ENCODE results near the gene NCAM1.
"Not testable (repeated sequence)": the region's sequence is repeated elsewhere in the genome, so short reads cannot be mapped to it uniquely, and the experiment has no call there.

Gene NCAM1

DNA sequence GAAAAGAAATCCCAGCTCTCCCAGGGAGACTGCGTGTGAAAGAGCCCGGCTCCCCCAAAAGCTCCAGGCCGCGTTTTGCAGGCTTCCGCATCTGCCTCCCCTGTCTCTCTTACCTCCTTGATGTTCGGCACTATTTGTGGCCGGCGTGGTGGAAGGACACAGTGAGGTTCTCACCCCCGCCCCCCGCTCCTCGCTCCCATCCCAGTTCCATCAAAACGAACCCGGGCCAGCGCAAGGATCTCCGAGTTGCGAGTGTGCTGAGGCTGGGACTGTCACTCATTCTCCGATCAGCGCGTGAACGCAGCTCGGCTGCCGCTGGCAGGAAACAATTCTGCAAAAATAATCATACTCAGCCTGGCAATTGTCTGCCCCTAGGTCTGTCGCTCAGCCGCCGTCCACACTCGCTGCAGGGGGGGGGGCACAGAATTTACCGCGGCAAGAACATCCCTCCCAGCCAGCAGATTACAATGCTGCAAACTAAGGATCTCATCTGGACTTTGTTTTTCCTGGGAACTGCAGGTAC, at the start of gene NCAM1:
Gene NCAM1 (plus strand): TSS at position 275 of the 523 bp plus-strand sequence.
- Histone ChIP-seq H3K9me3 (ENCODE audit: insufficient read depth, low read depth, low read length) (no peaks in the 10 kb centered on the region), H3K27me3 (ENCODE audit: insufficient read depth, low read length) (peaks cover 64% of the 10 kb centered on the region), H3K9ac (ENCODE audit: low read depth, low read length) (peak within 1 kb of the TSS; percentile 40; the same call in 1 of the 2 replicates), H3K4me1 (ENCODE audit: insufficient read depth, low read length) (0 out of 2 replicates have a peak, but pooled peaks cover 2% of the 10 kb centered on the region), H3K27ac (ENCODE audit: low read length) (no peak within 1 kb of the TSS), H3K36me3 (ENCODE audit: insufficient read depth, low read depth, low read length) (no peaks in the 10 kb centered on the region), H3K4me3 (ENCODE audit: low read length) (peak within 1 kb of the TSS; percentile 90)

DNA sequence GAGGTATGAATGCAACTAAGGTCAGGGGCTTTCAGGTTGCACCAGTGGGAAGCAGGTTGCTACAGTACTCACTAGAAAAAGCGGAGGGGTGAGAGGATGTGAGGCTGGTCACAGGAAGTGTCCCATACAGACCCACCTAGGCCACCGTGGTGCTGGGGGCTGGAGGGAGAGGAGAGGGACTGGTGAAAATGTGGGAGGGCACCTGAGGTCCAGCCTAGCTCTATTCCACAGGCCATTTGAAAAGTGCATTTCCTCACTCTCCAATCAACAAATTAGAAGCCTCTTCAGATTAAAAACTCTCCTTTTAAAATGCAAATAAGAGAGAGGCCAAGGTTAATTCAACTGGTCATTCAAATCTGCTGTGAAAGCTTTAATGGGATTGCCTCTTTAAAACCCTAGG, 38.6 kb upstream of the NCAM1 start:
- H3K4me1 ChIP-seq (ENCODE audit: insufficient read depth, low read length) = peaks cover 18% of the 10 kb centered on the region
- H3K27me3 ChIP-seq (ENCODE audit: insufficient read depth, low read length) = peaks cover 25% of the 10 kb centered on the region
- peaks cover 7% of the 10 kb centered on the region; the same call in 1 of the 2 replicates for H3K9me3 ChIP-seq (ENCODE audit: insufficient read depth, low read depth, low read length)
- H3K36me3 ChIP-seq (ENCODE audit: insufficient read depth, low read depth, low read length) = no peaks in the 10 kb centered on the region
- no peak overlapping the region for H3K27ac ChIP-seq (ENCODE audit: low read length)
- H3K9ac ChIP-seq (ENCODE audit: low read depth, low read length) = no peak overlapping the region
- peak overlapping the region; percentile 48; the same call in 1 of the 2 replicates for H3K4me3 ChIP-seq (ENCODE audit: low read length)

DNA sequence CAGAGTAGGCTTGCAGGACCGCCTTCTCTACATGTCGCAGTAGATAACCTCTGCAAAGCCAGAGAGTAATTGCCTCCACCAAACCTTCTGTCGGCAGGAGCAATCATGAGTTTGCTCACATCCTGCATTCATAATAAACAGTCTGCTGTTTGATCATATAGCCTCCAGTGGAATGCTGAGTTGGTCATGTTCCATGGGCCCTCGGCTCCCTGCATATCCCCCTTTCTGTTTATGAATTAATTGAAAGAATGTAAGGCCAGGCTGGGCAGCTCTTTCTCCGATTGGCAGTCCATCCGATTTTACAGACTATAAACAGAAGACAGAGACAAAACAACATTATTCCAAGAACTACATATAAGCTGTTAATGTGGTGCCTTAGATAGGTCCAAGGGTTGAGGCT, 36.4 kb upstream of the NCAM1 start:
- H3K9ac ChIP-seq (ENCODE audit: low read depth, low read length); H3K36me3 ChIP-seq (ENCODE audit: insufficient read depth, low read depth, low read length); H3K9me3 ChIP-seq (ENCODE audit: insufficient read depth, low read depth, low read length); H3K4me3 ChIP-seq (ENCODE audit: low read length); H3K27ac ChIP-seq (ENCODE audit: low read length): not testable (repeated sequence)
- Histone ChIP-seq H3K27me3 (ENCODE audit: insufficient read depth, low read length) (peaks cover 25% of the 10 kb centered on the region), H3K4me1 (ENCODE audit: insufficient read depth, low read length) (peaks cover 18% of the 10 kb centered on the region)

DNA sequence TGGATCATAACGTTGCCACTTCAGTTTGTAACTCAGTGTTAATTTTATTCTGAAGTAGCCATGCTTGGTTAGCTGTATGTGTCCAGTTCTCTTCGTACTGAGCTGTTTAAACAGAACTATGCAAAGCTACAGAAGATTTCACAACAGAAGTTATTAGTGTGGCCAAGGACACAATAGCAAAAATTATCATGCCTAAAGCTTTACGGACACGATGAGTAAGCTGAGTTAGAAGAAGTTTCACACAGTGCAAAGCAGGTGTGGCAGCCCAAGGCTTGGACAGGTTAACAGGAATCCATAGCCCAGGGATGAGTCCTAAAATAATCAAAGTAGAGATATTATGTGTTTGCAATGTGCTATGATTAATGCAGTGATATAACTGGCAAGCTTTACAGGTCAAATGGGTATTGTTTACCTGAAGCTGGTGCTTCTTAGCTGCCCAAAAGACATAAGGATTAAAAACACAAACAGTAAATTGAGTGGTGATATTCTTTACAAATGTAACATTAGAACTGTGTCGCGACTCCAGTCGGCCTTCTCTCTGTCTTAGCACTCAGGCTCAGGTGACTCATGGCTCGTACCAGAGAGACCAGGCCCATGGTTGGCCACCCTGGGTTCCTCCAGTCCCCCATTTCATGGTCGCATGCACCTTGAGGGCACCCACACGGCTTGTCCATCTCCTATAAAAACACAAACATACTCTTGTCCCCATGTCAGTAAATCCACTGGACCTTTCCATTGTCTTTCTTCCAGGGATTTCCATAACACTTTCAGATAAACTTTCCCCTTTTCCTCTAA, 35.5 kb upstream of the NCAM1 start:
- H3K27me3 ChIP-seq (ENCODE audit: insufficient read depth, low read length) = peaks cover 21% of the 10 kb centered on the region
- H3K9ac ChIP-seq (ENCODE audit: low read depth, low read length) = no peak overlapping the region
- peaks cover 18% of the 10 kb centered on the region for H3K4me1 ChIP-seq (ENCODE audit: insufficient read depth, low read length)
- H3K27ac ChIP-seq (ENCODE audit: low read length) = no peak overlapping the region
- H3K9me3 ChIP-seq (ENCODE audit: insufficient read depth, low read depth, low read length) = no peaks in the 10 kb centered on the region
- H3K4me3 ChIP-seq (ENCODE audit: low read length) = no peak overlapping the region
- H3K36me3 ChIP-seq (ENCODE audit: insufficient read depth, low read depth, low read length) = no peaks in the 10 kb centered on the region

DNA sequence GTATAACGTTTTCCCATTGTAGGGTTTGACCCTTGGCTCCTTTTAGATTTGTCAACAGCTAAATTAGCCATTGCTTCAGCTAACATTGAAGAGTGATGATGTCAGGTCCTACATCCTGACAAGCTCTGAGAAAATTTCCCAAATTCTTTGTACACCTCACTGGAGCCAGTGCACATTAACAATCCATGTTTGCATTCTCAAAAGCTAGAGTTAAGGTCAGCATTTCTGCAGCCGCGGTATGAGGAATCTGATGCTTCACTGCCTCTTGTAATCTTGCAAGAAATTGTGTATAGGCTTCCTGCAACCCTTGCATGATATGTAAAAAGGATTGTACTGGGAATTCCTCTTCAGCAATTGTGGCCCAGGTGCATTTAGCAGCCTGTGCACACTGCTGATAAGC, 33.1 kb upstream of the NCAM1 start:
- Histone ChIP-seq H3K9me3 (ENCODE audit: insufficient read depth, low read depth, low read length) (no peaks in the 10 kb centered on the region), H3K27ac (ENCODE audit: low read length) (no peak overlapping the region), H3K9ac (ENCODE audit: low read depth, low read length) (no peak overlapping the region), H3K4me1 (ENCODE audit: insufficient read depth, low read length) (peaks cover 4% of the 10 kb centered on the region; the same call in 1 of the 2 replicates), H3K4me3 (ENCODE audit: low read length) (no peak overlapping the region), H3K27me3 (ENCODE audit: insufficient read depth, low read length) (0 out of 2 replicates have a peak, but pooled peaks cover 5% of the 10 kb centered on the region), H3K36me3 (ENCODE audit: insufficient read depth, low read depth, low read length) (no peaks in the 10 kb centered on the region)

DNA sequence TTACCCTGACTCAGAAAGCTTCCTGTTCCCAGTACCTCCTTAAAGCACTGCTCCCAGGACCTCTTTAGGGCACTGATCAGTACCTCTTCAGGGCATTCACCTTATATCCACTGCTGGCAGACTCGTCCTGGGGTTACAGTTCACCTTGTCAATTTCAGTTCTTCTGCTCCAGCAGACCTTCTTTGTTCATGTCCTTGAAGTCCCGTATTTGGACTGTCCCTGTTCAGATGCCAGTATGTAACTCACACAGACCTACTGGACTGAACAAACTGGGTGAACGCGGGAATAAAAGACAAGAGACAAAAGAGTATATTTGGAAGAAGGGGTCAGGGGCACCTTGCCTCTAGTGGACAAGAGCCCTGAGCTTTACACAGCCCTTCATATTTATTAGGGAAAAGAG, 31.8 kb upstream of the NCAM1 start:
- H3K4me1 ChIP-seq (ENCODE audit: insufficient read depth, low read length) = no peaks in the 10 kb centered on the region
- H3K4me3 ChIP-seq (ENCODE audit: low read length) = no peak overlapping the region
- H3K27me3 ChIP-seq (ENCODE audit: insufficient read depth, low read length) = no peaks in the 10 kb centered on the region
- no peak overlapping the region for H3K27ac ChIP-seq (ENCODE audit: low read length)
- no peak overlapping the region for H3K9ac ChIP-seq (ENCODE audit: low read depth, low read length)
- no peaks in the 10 kb centered on the region for H3K9me3 ChIP-seq (ENCODE audit: insufficient read depth, low read depth, low read length)
- no peaks in the 10 kb centered on the region for H3K36me3 ChIP-seq (ENCODE audit: insufficient read depth, low read depth, low read length)

DNA sequence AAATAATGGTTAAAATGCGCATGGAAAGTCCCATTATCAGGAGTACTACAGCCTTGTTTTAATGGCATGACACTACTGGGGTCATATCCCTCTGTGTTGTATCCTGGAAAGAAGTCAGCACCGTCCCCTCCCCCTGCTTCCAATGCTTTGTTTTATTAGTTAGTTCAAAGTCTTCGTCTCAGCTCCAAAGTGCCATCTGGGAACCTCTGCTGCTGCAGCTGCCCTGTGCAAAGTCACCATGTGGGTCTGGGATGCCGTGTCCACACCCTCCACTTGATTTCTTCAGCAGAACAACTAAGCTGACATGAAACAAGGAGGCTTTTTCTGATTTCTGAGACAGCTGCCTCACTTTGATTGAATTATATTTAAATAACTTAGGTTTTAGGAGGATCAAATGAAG, 29.5 kb upstream of the NCAM1 start:
- Histone ChIP-seq H3K27me3 (ENCODE audit: insufficient read depth, low read length) (no peaks in the 10 kb centered on the region), H3K4me3 (ENCODE audit: low read length) (no peak overlapping the region), H3K9me3 (ENCODE audit: insufficient read depth, low read depth, low read length) (no peaks in the 10 kb centered on the region), H3K4me1 (ENCODE audit: insufficient read depth, low read length) (no peaks in the 10 kb centered on the region), H3K36me3 (ENCODE audit: insufficient read depth, low read depth, low read length) (no peaks in the 10 kb centered on the region), H3K9ac (ENCODE audit: low read depth, low read length) (no peak overlapping the region), H3K27ac (ENCODE audit: low read length) (no peak overlapping the region)

DNA sequence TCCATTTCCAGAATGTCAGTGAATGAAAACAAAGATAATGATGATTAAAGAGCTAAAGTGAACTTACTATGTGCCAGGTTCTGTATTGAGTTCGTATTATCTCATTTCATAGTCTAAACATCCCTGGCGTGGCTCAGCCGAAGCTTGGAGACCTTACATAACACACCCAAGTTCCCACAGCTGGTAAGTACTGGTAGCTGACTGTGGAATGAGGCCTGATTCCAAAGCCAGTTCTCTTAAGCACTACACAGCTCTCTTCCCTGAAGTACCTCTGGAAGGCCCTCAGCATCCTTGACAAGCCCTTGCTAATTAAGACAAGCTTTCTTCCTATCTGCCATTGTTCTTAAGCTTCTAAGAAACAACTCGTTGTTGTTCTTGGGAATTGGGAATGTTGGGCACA, 28.6 kb upstream of the NCAM1 start:
- H3K4me1 ChIP-seq (ENCODE audit: insufficient read depth, low read length) = no peaks in the 10 kb centered on the region

DNA sequence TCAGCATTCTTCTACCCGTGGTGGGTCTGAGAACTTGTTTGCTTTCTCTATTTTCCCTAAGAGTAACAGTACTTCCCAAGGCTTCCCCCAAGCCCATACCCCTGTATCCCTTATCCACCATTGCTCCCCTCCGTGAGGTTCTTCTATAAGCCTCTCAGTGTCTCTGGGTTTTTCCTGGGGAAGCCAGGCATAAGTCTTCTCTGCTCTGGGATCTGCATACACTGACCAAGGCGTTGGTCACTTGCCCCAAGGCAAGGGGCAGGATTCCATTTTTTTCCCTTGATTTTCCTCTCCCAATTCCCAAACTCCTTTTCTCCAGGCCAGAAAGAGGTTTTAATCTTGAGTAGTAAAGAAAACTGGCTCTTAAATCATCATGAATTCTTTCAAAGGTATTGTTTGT, 27.2 kb upstream of the NCAM1 start:
- Histone ChIP-seq H3K36me3 (ENCODE audit: insufficient read depth, low read depth, low read length) (no peaks in the 10 kb centered on the region), H3K9ac (ENCODE audit: low read depth, low read length) (no peak overlapping the region), H3K4me1 (ENCODE audit: insufficient read depth, low read length) (no peaks in the 10 kb centered on the region), H3K4me3 (ENCODE audit: low read length) (no peak overlapping the region), H3K27ac (ENCODE audit: low read length) (no peak overlapping the region), H3K9me3 (ENCODE audit: insufficient read depth, low read depth, low read length) (no peaks in the 10 kb centered on the region), H3K27me3 (ENCODE audit: insufficient read depth, low read length) (no peaks in the 10 kb centered on the region)

More for the DNA sequence above, 28.6 kb upstream of the NCAM1 start:
- H3K4me3 ChIP-seq (ENCODE audit: low read length) = no peak overlapping the region
- no peak overlapping the region for H3K9ac ChIP-seq (ENCODE audit: low read depth, low read length)
- H3K27me3 ChIP-seq (ENCODE audit: insufficient read depth, low read length) = no peaks in the 10 kb centered on the region
- H3K36me3 ChIP-seq (ENCODE audit: insufficient read depth, low read depth, low read length) = no peaks in the 10 kb centered on the region
- H3K27ac ChIP-seq (ENCODE audit: low read length) = no peak overlapping the region
- H3K9me3 ChIP-seq (ENCODE audit: insufficient read depth, low read depth, low read length) = no peaks in the 10 kb centered on the region

DNA sequence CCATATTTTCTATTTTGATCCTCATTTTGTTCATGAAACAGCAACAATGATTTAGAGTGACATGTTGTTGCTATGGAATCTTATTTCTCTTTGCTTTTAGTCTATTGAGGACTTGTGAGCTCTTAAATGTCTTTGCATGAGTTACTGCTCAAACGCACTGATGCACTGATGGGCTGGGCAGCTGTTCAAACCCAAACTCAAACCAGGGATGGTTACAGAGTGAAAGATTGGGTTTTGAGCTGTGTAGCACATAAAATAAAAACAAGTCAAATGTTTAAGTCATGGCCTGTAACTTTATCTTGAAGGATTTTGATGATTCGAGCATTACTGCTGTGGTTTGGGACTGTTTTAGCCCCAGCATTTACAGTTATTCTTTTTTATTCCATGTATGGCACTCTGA, 20.1 kb upstream of the NCAM1 start:
- Histone ChIP-seq H3K36me3 (ENCODE audit: insufficient read depth, low read depth, low read length) (no peaks in the 10 kb centered on the region), H3K27ac (ENCODE audit: low read length) (no peak overlapping the region), H3K4me1 (ENCODE audit: insufficient read depth, low read length) (no peaks in the 10 kb centered on the region), H3K9ac (ENCODE audit: low read depth, low read length) (no peak overlapping the region), H3K27me3 (ENCODE audit: insufficient read depth, low read length) (no peaks in the 10 kb centered on the region), H3K9me3 (ENCODE audit: insufficient read depth, low read depth, low read length) (no peaks in the 10 kb centered on the region), H3K4me3 (ENCODE audit: low read length) (no peak overlapping the region)

DNA sequence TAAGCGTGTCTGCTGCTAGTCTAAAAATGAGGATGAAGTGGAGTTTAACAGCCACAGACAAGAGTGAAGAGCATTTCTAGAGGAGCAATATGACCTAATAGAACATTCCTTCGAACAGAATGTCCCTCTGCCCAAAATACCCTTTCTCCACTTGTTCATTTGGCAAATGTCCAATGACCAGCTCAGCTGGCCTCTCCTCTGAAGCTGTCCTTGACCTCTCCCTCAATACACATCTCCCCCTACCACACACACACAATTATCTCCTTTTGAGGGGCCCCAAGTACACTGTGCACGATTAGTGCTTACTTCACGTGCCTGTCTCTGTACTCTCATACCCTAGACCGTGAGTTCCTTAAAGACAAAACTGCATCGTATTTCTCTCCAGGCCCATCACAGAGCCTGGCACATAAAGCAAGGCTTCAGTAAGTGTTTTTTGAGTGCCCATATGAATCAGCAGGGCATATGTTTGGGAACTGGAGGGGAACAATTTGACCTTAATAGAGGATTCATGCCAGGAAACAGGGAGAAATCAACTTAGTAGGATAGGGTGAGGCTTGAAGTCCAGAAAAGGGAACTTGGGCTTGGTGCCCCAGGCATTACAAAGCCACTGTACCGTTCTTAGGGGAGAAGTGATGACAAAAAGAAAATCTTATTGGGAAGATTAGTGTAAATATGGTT, 18.1 kb upstream of the NCAM1 start:
- Histone ChIP-seq H3K27ac (ENCODE audit: low read length) (no peak overlapping the region), H3K27me3 (ENCODE audit: insufficient read depth, low read length) (no peaks in the 10 kb centered on the region), H3K9ac (ENCODE audit: low read depth, low read length) (no peak overlapping the region), H3K4me3 (ENCODE audit: low read length) (no peak overlapping the region), H3K4me1 (ENCODE audit: insufficient read depth, low read length) (no peaks in the 10 kb centered on the region), H3K9me3 (ENCODE audit: insufficient read depth, low read depth, low read length) (no peaks in the 10 kb centered on the region), H3K36me3 (ENCODE audit: insufficient read depth, low read depth, low read length) (no peaks in the 10 kb centered on the region)

DNA sequence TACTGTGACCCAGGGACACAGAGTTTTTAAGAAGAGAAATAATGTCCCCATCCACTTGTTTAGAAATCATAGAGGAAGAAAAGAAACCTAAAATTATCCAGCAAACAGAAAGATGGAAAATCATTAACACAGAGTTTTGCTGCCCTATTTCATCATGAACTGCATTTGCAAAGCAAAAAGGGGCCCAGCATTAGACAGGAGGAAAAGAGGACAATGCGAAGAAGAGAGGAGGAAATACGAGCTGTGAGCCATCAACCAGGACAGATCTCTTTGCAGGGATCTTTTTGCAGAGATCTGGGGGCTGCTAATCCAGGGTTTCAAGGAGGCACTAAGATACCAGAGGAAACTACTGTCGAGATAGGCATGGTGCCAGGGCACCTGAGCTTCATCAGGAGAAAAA, 14.4 kb upstream of the NCAM1 start:
- Histone ChIP-seq H3K27ac (ENCODE audit: low read length) (no peak overlapping the region), H3K4me3 (ENCODE audit: low read length) (no peak overlapping the region), H3K4me1 (ENCODE audit: insufficient read depth, low read length) (no peaks in the 10 kb centered on the region), H3K9ac (ENCODE audit: low read depth, low read length) (no peak overlapping the region), H3K9me3 (ENCODE audit: insufficient read depth, low read depth, low read length) (no peaks in the 10 kb centered on the region), H3K27me3 (ENCODE audit: insufficient read depth, low read length) (no peaks in the 10 kb centered on the region), H3K36me3 (ENCODE audit: insufficient read depth, low read depth, low read length) (no peaks in the 10 kb centered on the region)
